Panc1 (cell line): ENCODE data around the gene ERN1.

Experiments used
- POLR2AphosphoS5 ChIP-seq: IDR thresholded peaks from 2 replicates; pipeline ENCODE4 v1.6.1; 2012; ENCODE audit warnings: mild to moderate bottlenecking, low read depth, low read length, moderate library complexity
- TF ChIP-seq, protein P1 (sequence below): fragments of 450-650 bp; IDR thresholded peaks from 2 replicates; pipeline ENCODE4 v1.5.1; 2017; ENCODE audit warnings: mild to moderate bottlenecking

DNA sequence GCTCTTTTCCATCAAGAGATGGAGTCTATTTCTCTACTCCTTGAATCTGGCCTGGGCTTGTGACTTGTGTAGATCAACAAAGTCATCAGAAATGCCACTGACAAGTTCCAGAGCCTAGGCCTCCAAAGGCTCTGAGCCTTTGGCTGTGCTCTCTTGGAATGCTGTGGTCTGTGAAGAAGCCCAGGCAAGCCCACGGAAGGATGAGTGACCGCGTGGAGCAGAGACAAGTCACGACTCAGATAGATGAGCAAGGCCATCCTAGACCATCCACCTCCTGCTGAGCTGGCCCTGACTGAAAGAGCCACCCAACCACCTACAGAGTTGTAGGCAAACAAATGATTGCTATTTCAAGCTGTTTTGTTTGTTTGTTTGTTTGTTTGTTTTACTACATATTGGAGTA is 97.9 kb downstream of the ERN1 start:
- no peak for TF ChIP-seq POLR2AphosphoS5
- TF ChIP-seq, protein P1, sequence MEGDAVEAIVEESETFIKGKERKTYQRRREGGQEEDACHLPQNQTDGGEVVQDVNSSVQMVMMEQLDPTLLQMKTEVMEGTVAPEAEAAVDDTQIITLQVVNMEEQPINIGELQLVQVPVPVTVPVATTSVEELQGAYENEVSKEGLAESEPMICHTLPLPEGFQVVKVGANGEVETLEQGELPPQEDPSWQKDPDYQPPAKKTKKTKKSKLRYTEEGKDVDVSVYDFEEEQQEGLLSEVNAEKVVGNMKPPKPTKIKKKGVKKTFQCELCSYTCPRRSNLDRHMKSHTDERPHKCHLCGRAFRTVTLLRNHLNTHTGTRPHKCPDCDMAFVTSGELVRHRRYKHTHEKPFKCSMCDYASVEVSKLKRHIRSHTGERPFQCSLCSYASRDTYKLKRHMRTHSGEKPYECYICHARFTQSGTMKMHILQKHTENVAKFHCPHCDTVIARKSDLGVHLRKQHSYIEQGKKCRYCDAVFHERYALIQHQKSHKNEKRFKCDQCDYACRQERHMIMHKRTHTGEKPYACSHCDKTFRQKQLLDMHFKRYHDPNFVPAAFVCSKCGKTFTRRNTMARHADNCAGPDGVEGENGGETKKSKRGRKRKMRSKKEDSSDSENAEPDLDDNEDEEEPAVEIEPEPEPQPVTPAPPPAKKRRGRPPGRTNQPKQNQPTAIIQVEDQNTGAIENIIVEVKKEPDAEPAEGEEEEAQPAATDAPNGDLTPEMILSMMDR, result no peak
